Measurements from ENCODE around the gene MIOX. TPM values are rescaled to one million over a fixed set of nuclear protein-coding genes. Genes with fewer than 3 reads are reported as not detected.

MIOX gene
- total RNA-seq, 1 donor from 2014 or later: 0.99 TPM

GRCh38 chr22:50439871-50440331, 46.8 kb upstream of the MIOX start:
- H3K4me1 Mint-ChIP-seq (ENCODE audit: low read depth): peaks cover 7% of the 10 kb centered on the region

DNA sequence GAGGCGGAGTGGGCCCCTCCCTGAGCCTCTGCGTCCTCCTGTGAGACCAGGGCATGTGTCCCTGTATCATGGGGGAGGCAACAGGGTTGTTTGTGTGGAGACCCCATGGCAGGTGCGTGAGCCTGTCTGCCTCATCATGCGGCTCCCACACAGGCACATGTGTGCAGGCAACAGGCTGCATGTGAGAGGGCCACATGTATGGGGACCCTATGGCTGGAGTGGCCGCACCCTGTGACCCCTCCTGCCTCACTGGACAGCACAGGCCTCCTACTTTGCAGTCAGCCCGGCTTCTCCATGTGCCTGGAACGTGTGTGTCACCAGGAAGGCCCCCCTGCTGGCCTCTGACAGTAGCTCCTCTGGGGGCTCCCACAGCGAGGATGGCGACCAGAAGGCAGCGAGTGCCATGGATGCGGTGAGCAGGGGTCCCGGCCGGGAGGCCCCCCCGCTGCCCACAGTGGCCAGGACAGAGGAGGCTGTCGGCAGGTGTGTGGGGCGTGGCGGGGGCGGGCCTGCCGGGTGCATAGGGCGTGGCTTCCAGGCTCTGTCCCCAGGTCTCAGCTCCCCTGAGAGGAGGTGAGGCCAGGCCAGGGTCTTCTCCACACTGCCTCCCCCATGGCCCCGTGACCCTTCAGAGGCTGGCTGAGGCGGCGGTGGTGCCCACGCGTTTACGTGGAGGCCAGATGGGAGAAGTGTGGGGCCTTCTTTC, 46.0 kb upstream of the MIOX start:
- no peak for DNase-seq (ENCODE audit: low spot score)
- TF ChIP-seq, protein P1, sequence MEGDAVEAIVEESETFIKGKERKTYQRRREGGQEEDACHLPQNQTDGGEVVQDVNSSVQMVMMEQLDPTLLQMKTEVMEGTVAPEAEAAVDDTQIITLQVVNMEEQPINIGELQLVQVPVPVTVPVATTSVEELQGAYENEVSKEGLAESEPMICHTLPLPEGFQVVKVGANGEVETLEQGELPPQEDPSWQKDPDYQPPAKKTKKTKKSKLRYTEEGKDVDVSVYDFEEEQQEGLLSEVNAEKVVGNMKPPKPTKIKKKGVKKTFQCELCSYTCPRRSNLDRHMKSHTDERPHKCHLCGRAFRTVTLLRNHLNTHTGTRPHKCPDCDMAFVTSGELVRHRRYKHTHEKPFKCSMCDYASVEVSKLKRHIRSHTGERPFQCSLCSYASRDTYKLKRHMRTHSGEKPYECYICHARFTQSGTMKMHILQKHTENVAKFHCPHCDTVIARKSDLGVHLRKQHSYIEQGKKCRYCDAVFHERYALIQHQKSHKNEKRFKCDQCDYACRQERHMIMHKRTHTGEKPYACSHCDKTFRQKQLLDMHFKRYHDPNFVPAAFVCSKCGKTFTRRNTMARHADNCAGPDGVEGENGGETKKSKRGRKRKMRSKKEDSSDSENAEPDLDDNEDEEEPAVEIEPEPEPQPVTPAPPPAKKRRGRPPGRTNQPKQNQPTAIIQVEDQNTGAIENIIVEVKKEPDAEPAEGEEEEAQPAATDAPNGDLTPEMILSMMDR (IDR thresholded peaks at IDR 0.05): no peak
- Mint-ChIP-seq H3K4me3 (ENCODE audit: unreplicated experiment) (no peak overlapping the region), H3K27ac (ENCODE audit: unreplicated experiment) (no peak overlapping the region), H3K27me3 (ENCODE audit: low read depth) (no peaks in the 10 kb centered on the region), H3K36me3 (ENCODE audit: low read depth) (peaks cover 3% of the 10 kb centered on the region), H3K9me3 (ENCODE audit: low read depth) (no peaks in the 10 kb centered on the region), H3K4me1 (ENCODE audit: low read depth) (peaks cover 15% of the 10 kb centered on the region)

More at GRCh38 chr22:50439871-50440331, 46.8 kb upstream of the MIOX start:
- Mint-ChIP-seq H3K27me3 (ENCODE audit: low read depth) (no peaks in the 10 kb centered on the region), H3K4me3 (ENCODE audit: unreplicated experiment) (no peak overlapping the region), H3K9me3 (ENCODE audit: low read depth) (no peaks in the 10 kb centered on the region), H3K27ac (ENCODE audit: unreplicated experiment) (no peak overlapping the region), H3K36me3 (ENCODE audit: low read depth) (peaks cover 6% of the 10 kb centered on the region)
- peak; percentile 77 for DNase-seq (ENCODE audit: low spot score)
- TF ChIP-seq, protein P1 (IDR thresholded peaks at IDR 0.05): no peak

- Mint-ChIP-seq H3K36me3 (ENCODE audit: low read depth) (peaks cover 3% of the 10 kb centered on the region), H3K27ac (ENCODE audit: unreplicated experiment) (no peak overlapping the region), H3K27me3 (ENCODE audit: low read depth) (no peaks in the 10 kb centered on the region), H3K9me3 (ENCODE audit: low read depth) (no peaks in the 10 kb centered on the region), H3K4me1 (ENCODE audit: low read depth) (peaks cover 17% of the 10 kb centered on the region), H3K4me3 (ENCODE audit: unreplicated experiment) (no peak overlapping the region)
- peak; percentile 86 for DNase-seq (ENCODE audit: low spot score)
- TF ChIP-seq, protein P1 (IDR thresholded peaks at IDR 0.05): no peak
Observed at GRCh38 chr22:50441428-50441993, 45.1 kb upstream of the MIOX start.

GRCh38 chr22:50443197-50443596, 43.5 kb upstream of the MIOX start:
- H3K9me3 Mint-ChIP-seq (ENCODE audit: low read depth): no peaks in the 10 kb centered on the region
- H3K36me3 Mint-ChIP-seq (ENCODE audit: low read depth): peaks cover 5% of the 10 kb centered on the region
- TF ChIP-seq, protein P1 (IDR thresholded peaks at IDR 0.05): no peak
- H3K27me3 Mint-ChIP-seq (ENCODE audit: low read depth): no peaks in the 10 kb centered on the region
- no peak overlapping the region for H3K4me3 Mint-ChIP-seq (ENCODE audit: unreplicated experiment)
- peaks cover 17% of the 10 kb centered on the region for H3K4me1 Mint-ChIP-seq (ENCODE audit: low read depth)
- no peak for DNase-seq (ENCODE audit: low spot score)
- peak overlapping the region; percentile 17 for H3K27ac Mint-ChIP-seq (ENCODE audit: unreplicated experiment)

- no peaks in the 10 kb centered on the region for H3K9me3 Mint-ChIP-seq (ENCODE audit: low read depth)
- H3K36me3 Mint-ChIP-seq (ENCODE audit: low read depth): peaks cover 9% of the 10 kb centered on the region
- H3K27me3 Mint-ChIP-seq (ENCODE audit: low read depth): no peaks in the 10 kb centered on the region
- TF ChIP-seq, protein P1 (IDR thresholded peaks at IDR 0.05): no peak
- DNase-seq (ENCODE audit: low spot score): no peak
- peak overlapping the region; percentile 36 for H3K27ac Mint-ChIP-seq (ENCODE audit: unreplicated experiment)
- H3K4me3 Mint-ChIP-seq (ENCODE audit: unreplicated experiment): no peak overlapping the region
- H3K4me1 Mint-ChIP-seq (ENCODE audit: low read depth): peaks cover 17% of the 10 kb centered on the region
Observed at GRCh38 chr22:50443801-50444625, 42.6 kb upstream of the MIOX start.
